Adipocyte (in vitro differentiated cells): ENCODE results near the gene TIAM2.

ENCODE experiments used
- DNase-seq: peaks from one replicate; pipeline ENCODE4 v3.0.0-alpha.2; 2015; ENCODE audit warnings: low read depth
- H3K27me3 ChIP-seq: replicated peaks from 2 replicates; pipeline ENCODE4 v1.7.0; 2013; ENCODE audit warnings: mild to moderate bottlenecking, low read length, moderate library complexity; ENCODE audit not compliant: control insufficient read depth, insufficient read depth
- H3K36me3 ChIP-seq: 2 replicates; pipeline ENCODE4 v1.7.0; 2013; ENCODE audit warnings: low read length, mild to moderate bottlenecking, moderate library complexity; ENCODE audit not compliant: control insufficient read depth, insufficient read depth, severe bottlenecking
- H3K4me1 ChIP-seq: 2 replicates; pipeline ENCODE4 v1.7.0; 2013; ENCODE audit warnings: mild to moderate bottlenecking, low read length, moderate library complexity; ENCODE audit not compliant: control insufficient read depth, insufficient read depth
- H3K4me3 ChIP-seq: 2 replicates; pipeline ENCODE4 v1.7.0; 2013; ENCODE audit warnings: mild to moderate bottlenecking, low read length, moderate library complexity
- H3K9ac ChIP-seq: 2 replicates; pipeline ENCODE4 v1.7.0; 2013; ENCODE audit warnings: mild to moderate bottlenecking, low read length, moderate library complexity
- H3K9me3 ChIP-seq: 2 replicates; pipeline ENCODE4 v1.7.0; 2013; ENCODE audit warnings: mild to moderate bottlenecking, low read length, moderate library complexity; ENCODE audit not compliant: control insufficient read depth

TIAM2 gene

DNA sequence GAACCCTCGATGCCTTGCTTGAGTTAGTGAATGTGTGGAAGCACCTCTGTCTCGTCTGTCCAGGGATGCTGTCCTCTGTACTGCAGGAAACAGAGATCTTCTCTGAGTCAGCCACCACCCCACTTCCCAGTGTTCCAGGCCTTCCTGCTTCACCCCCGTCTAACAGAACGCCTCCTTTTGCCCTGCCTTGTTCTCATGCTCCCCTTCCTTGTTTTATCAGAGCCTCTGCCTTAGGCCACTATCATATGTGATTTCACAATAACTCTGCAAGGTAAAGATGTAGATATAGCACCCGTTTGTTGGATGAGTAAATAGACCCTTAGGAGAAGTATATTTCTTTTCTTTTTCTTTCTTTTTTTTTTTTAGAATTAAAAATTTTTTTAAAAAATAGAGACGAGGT is 162.0 kb downstream of the TIAM2 start:
- Histone ChIP-seq H3K27me3 (no peaks in the 10 kb centered on the region), H3K4me3 (no peak overlapping the region), H3K9ac (no peak overlapping the region), H3K9me3 (peaks cover 8% of the 10 kb centered on the region), H3K4me1 (peaks cover 23% of the 10 kb centered on the region), H3K36me3 (no peaks in the 10 kb centered on the region)
- no peak for DNase-seq

DNA sequence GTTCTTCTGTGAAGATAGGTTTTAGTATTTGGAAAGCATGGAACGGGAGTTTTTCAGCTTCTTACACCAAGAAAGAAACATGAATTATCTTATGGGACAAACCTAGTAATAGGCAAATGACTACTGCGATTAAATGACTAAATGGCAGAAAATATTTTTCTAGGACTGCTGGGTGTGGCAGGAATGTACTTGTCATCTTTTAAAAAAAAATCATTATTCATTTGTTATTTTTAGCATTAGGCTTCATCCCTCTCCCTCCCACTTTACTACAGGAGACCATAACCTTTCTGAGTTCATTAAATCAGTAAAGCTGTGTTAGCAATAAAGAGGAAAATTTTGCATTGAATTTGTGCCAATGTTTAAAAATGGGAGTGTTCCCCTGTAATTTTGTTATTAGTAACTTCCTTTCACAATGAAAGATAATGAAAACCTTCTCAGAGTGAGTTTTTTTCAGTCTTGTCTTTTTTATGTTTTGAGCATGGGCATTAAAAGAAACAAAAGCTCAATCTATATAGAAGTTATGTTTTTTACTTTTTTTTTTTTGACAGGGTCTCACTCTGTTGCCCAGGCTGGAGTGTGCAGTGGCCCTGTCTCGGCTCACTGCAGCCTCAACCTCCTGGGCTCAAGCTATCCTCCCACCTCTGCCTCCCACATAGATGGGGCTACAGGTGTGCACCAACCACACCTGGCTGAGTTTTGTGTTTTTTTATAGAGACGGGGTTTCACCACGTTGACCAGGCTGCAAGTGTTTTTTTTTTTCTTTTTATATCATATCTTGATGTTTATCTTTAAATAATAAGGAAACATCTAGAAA is 163.1 kb downstream of the TIAM2 start:
- Histone ChIP-seq H3K27me3 (no peaks in the 10 kb centered on the region), H3K9ac (peak overlapping the region; percentile 7), H3K9me3 (peaks cover 8% of the 10 kb centered on the region), H3K4me3 (no peak overlapping the region), H3K36me3 (no peaks in the 10 kb centered on the region), H3K4me1 (peaks cover 23% of the 10 kb centered on the region)
- peak; percentile 56 for DNase-seq

DNA sequence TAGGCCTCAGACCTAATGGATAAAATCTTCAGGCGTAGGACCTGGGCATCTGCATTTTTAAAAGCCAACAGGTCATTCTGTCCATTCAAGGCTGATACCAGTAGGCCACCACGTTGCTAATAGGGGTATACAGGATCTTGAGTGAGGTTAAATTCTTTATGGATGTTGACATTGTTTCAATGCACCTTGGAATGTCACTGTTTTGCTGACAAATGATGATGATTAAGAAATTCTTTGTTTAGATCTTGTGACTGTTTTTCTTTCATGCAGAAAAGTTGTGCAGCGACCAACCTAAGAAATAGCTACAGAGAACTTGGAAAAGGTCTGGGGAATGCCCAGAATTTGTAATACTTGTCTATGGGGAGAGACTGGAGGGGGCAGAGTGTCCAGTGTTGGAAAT is 167.6 kb downstream of the TIAM2 start:
- H3K36me3 ChIP-seq = no peaks in the 10 kb centered on the region
- peaks cover 9% of the 10 kb centered on the region for H3K4me1 ChIP-seq
- no peak overlapping the region for H3K4me3 ChIP-seq
- H3K9me3 ChIP-seq = peaks cover 8% of the 10 kb centered on the region
- H3K9ac ChIP-seq = no peak overlapping the region
- DNase-seq = peak; percentile 24
- H3K27me3 ChIP-seq = no peaks in the 10 kb centered on the region

DNA sequence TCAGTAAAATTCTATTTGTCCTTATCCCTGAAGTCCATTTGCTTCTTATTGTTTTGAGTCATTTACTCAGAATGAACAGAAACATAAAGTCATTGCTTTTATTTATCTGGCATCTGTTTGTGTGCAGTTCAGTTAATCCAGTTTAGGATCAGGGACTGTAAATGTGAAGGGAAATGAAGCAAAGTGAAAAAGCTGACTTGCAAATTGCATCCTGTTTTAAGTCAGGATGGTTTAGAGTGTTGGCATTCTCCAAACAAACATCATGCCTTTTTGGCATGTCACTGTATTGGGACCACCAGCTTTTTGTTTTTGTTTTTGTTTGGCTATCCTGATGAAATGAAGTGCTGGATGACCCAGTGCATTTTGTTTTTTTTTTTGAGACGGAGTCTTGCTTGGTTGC is 168.5 kb downstream of the TIAM2 start:
- no peak overlapping the region for H3K9ac ChIP-seq
- peak; percentile 8 for DNase-seq
- H3K4me1 ChIP-seq = no peaks in the 10 kb centered on the region
- no peak overlapping the region for H3K4me3 ChIP-seq
- no peaks in the 10 kb centered on the region for H3K36me3 ChIP-seq
- H3K9me3 ChIP-seq = peaks cover 8% of the 10 kb centered on the region
- H3K27me3 ChIP-seq = no peaks in the 10 kb centered on the region

DNA sequence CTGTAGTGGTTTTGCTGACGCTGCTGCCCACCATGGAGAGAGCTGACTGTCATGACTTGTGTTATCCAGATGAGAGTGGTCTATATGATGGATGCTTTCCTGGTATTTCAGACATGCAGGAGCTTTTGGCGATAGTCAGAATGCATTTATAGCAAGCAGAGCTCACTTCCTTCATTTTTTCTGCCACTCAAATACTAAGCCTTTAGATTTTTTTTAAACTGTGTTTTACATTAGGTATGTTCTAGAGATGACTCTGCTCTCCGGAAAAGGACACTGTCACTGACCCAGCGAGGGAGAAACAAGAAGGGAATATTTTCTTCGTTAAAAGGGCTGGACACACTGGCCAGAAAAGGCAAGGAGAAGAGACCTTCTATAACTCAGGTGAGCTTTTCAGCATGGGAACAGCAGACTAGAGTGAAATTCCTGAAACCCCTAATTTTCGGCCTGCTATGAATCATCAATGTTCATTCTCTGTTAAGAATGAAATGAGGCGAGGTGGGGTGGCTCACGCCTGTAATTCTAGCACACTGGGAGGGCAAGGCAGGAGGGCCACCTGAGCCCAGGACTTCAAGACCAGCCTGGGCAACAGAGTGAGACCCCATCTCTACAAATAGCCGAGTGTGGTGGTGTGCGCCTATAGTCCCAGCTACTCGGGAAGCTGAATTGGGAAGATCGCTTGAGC is 170.1 kb downstream of the TIAM2 start:
- Histone ChIP-seq H3K4me3 (no peak overlapping the region), H3K27me3 (no peaks in the 10 kb centered on the region), H3K9me3 (peaks cover 5% of the 10 kb centered on the region), H3K4me1 (no peaks in the 10 kb centered on the region), H3K36me3 (no peaks in the 10 kb centered on the region), H3K9ac (no peak overlapping the region)
- no peak for DNase-seq

DNA sequence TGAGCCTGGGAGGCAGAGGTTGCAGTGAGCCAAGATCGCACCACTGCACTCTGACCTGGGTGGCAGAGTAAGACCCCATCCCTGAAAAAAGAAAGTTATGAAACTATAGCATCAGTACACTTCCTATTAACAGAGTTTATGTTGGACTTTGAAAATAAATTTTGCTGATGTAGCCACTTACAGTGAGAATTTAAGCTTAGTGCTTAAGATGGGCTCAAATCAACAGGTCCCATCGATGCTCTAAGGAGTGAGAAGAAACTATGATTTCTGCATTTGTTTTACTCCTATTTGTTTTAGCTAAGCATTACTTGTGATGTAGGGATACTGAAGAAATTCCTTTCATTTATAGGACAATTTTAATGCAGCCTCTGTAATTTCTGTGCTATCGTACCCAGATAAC is 175.4 kb downstream of the TIAM2 start:
- Histone ChIP-seq H3K36me3 (no peaks in the 10 kb centered on the region), H3K9ac (no peak overlapping the region), H3K27me3 (no peaks in the 10 kb centered on the region), H3K9me3 (no peaks in the 10 kb centered on the region), H3K4me3 (peak overlapping the region; percentile 70), H3K4me1 (peaks cover 16% of the 10 kb centered on the region)
- no peak for DNase-seq

DNA sequence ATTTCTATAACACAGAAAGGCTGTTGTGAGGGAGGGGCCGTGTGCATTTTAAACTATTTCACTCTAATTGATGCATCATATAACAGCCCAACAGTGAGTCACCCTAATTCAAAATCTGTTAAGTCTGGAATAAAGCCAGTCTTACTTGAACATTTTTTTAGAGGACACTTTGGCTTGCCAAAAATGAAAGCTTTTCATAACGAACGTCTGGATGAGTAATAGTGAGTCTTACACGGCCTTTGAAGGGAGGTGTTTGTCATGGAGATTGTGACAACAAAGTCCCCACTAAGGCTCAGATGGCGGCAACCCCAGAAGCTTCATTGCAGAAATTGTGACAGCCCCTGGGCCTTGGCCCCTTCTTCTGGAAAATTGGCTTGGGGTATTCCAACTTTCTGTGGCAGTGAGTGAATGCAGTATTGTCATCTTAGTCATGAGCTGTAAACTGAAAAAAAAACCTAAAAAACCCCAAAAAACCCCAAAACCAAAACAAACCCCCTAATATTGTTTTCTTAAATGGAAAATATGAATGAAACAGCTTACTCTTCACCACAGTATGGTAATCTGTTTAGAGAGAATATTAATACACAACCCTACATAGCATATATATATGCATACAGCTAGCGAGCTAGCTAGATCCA is 176.1 kb downstream of the TIAM2 start:
- Histone ChIP-seq H3K4me3 (peak overlapping the region; percentile 70), H3K4me1 (peaks cover 16% of the 10 kb centered on the region), H3K36me3 (no peaks in the 10 kb centered on the region), H3K27me3 (no peaks in the 10 kb centered on the region), H3K9me3 (no peaks in the 10 kb centered on the region), H3K9ac (peak overlapping the region; percentile 32)
- DNase-seq = peak; percentile 90

DNA sequence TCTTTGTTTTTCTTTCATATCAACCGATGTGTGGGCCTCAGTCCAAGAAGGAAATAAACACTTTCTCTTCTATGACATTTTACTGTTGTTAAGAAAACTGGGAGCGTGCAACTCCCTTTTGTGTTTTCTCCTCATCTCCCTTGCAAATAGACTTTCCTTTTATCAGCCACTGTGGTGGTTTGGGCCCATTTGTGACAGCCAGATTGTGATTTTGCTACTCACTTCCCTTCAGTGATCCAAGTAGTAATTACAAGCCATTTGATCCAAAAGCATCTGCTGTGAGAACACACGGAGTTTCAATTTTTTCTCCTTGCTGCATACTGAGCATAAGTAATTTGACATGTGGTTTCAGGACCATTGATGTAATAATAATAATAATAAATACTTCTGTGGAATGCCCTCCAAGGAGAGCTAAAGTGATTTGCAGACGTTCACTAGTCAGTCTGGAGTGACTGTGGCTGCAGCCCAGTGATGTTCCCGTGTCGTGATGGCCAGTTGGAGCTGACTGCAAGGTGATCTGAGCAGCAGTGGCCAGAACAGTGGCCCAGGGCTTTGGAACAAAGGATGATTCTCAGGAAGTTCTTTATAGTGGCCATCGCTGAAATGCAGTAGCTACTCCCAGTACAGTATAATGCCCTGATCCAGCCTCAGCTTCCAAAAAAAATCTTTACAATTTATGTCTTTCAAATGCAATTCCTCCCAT is 176.8 kb downstream of the TIAM2 start:
- Histone ChIP-seq H3K27me3 (no peaks in the 10 kb centered on the region), H3K9ac (peak overlapping the region; percentile 32), H3K9me3 (no peaks in the 10 kb centered on the region), H3K36me3 (no peaks in the 10 kb centered on the region), H3K4me3 (peak overlapping the region; percentile 70), H3K4me1 (peaks cover 16% of the 10 kb centered on the region)
- peak; percentile 18 for DNase-seq

DNA sequence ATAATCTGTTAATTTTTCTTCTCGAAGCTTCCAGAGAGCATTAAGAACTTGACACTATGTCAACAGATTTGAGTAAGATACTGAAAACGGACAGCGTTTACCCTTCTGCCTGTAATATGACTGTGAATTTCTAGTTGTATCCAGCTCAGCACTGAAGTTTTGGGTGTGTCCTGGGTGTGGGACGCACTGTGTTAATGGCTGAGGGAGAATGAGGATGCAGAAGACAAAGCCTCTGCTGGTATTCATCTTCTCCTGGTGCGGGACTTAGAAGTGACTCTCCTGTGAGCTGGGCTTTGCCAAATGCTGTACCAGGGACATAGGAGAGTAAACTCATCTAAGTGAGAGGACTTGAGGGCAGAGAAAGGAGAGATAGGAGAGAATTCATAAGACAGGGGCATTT is 178.4 kb downstream of the TIAM2 start:
- Histone ChIP-seq H3K36me3 (no peaks in the 10 kb centered on the region), H3K4me1 (peaks cover 16% of the 10 kb centered on the region), H3K27me3 (no peaks in the 10 kb centered on the region), H3K4me3 (no peak overlapping the region), H3K9me3 (no peaks in the 10 kb centered on the region), H3K9ac (no peak overlapping the region)
- no peak for DNase-seq

DNA sequence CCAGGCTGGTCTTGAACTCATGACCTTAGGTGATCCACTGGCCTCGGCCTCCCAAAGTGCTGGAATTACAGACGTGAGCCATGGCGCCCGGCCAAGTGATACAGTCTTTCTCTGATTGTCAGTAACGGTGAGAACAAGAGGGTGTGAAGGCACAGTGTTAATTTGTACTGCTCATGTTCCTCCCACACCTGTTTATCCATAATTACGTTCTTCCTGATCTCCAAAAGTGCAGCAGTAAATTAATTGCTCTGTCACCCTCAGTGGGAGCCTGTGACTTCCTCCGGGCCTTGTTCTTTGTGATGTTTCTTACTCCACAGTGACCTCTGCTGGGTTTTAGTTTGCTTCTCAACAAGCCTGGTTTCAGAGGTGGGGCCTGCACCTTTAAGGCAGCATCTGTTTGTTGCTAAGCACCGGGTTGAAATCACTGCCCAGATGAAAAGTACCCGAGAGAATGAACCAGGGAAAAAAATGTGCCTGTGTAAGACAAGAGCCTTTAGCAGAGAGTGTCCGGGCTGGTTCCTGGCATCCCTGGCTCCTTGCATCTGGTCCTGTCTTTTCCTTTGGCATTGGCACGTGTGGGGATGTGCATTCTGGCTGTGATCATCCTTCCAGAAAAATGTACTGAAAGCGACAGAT is 179.6 kb downstream of the TIAM2 start:
- H3K9me3 ChIP-seq = no peaks in the 10 kb centered on the region
- peak; percentile 90 for DNase-seq
- H3K27me3 ChIP-seq = no peaks in the 10 kb centered on the region
- H3K36me3 ChIP-seq = no peaks in the 10 kb centered on the region
- peaks cover 16% of the 10 kb centered on the region for H3K4me1 ChIP-seq
- H3K4me3 ChIP-seq = no peak overlapping the region
- H3K9ac ChIP-seq = no peak overlapping the region
